Adipose tissue (tissue), 3 donors: Measurements from ENCODE around the gene PNMA8C. TPM values are rescaled to one million over a fixed set of nuclear protein-coding genes. Genes with fewer than 3 reads are reported as not detected.
"Not testable (repeated sequence)": the region's sequence is repeated elsewhere in the genome, so short reads cannot be mapped to it uniquely, and the experiment has no call there.

ENCODE experiments used
- H3K27ac ChIP-seq: one replicate; pipeline ENCODE4 v1.5.1; 2013; ENCODE audit warnings: low read depth, low read length
- WGBS, 3 donors: extraction: QIAGEN DNeasy Blood & Tissue Kit; methylation state at CpG; one replicate each; pipeline ENCODE4 v1.1.7; 2013; 5-methylcytosine and 5-hydroxymethylcytosine counted together
- polyA plus RNA-seq, 3 donors: library from polyadenylated mRNA; stranded (reverse); fragments of 200-250 nt; gene quantifications; one replicate each; pipeline ENCODE4 v1.2.3, GENCODE V29; 2013
- donor health status: healthy with polysubstance abuse.
- donor health status: Bipolar disorder and iron deficiency.
- donor health status: healthy.

PNMA8C gene
- polyA plus RNA-seq, 3 donors = 0.03 TPM; not detected in 2

DNA sequence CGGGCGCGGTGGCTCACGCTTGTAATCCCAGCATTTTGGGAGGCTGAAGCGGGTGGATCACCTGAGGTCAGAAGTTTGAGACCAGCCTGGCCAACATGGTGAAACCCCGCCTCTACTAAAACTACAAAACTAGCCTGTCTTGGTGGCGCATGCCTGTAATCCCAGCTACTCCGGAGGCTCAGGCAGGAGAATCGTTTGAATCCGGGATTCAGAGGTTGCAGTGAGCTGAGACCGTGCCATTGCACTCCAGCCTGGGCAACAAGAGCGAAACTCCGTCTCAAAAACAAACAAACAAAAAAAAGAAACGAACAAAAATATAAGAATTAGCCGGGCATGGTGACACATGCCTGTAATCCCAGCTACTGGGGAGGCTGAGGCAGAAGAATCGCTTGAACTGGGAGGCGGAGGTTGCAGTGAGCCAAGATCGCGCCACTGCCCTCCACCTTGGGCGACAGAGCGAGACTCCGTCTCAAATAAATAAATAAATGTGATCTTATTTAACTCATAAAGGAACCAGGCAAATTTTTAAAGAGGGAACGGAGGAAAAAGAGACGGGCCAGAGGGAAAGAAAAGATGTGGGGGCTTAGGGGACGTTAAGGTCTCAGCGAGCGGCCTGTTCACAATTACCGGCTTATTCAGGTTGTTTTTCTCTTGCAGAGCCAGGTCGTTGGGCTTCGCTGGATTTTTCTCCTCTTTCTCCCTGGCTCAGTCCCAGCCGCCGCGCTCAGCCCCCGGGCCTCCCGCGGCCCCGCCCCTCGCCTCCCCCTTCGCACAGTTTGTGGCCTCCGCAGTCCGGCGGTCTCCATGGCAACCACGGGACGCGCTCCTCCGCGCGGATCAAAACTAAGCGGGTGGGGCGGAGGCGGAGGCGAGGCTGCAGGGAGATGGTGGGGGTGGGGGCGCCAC, 12.7 kb downstream of the PNMA8C start:
- not testable (repeated sequence) for H3K27ac ChIP-seq
- 20 to 27% (median 25%) methylated on average over 53 of the region's 53 CpGs for WGBS, 3 donors

DNA sequence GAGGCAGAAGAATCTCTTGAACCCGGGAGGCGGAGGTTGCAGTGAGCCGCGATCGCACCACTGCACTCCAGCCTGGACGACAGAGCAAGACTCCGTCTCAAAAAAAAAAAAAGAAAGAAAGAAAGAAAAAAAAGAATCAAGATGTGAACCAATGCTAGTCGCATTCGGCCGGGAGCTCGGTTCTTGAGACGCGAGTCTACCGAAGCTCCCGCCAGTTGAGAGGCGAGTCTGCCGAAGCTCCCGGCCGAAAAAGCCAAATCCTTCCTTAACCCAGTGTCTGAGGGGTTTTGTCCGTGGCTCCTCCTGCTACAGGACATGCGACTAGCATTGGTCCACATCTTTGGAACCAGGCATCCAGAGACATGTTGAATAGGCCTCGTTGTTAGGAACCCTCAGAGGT, 13.8 kb downstream of the PNMA8C start:
- 91 to 97% (median 95%) methylated on average over 22 of the region's 22 CpGs for WGBS, 3 donors

GRCh38 chr19:46413262-46414031, 15.3 kb downstream of the PNMA8C start, which contains the start of gene CCDC8:
Gene CCDC8 (minus strand): TSS chr19:46413564. CDS start chr19:46412810, 754 bp downstream.
- H3K27ac ChIP-seq = no peak within 1 kb of the TSS
- WGBS, 3 donors = 12 to 14% (median 12%) methylated on average over 39 to 46 of the region's 46 CpGs

More for the DNA sequence above, 13.8 kb downstream of the PNMA8C start:
- not testable (repeated sequence) for H3K27ac ChIP-seq

DNA sequence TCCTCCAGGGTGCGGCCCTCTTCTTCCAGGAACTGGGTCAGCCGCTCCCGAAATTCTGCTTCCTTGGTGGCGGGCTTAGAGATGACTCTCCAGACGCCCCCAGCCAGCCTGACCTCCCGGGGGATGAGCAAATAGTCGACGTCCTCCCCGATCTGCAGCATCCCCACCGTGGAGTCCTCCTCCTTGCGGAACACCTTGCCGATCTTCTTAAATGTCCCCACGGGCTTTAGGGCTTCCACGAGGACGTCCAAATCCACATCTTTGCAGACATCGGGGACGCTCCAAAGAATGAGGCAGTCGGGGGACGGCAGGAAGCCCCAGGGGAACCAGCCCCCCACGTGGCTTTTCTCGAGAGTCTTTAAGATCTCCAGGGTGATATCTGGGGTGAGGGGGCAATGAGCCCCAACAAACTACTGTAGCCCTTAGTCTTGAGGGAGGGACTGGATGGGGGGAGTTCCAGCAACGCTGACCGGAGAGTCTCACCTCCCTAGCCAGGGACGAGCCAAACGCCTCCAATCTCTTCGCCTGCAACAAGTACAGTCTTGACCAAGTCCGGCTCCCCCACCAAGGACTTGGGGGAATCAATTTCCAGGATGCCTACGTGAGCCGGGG, 16.0 kb downstream of the PNMA8C start:
- H3K27ac ChIP-seq = no peak overlapping the region
- 5 to 16% (median 11%) methylated on average over 29 of the region's 29 CpGs for WGBS, 3 donors

DNA sequence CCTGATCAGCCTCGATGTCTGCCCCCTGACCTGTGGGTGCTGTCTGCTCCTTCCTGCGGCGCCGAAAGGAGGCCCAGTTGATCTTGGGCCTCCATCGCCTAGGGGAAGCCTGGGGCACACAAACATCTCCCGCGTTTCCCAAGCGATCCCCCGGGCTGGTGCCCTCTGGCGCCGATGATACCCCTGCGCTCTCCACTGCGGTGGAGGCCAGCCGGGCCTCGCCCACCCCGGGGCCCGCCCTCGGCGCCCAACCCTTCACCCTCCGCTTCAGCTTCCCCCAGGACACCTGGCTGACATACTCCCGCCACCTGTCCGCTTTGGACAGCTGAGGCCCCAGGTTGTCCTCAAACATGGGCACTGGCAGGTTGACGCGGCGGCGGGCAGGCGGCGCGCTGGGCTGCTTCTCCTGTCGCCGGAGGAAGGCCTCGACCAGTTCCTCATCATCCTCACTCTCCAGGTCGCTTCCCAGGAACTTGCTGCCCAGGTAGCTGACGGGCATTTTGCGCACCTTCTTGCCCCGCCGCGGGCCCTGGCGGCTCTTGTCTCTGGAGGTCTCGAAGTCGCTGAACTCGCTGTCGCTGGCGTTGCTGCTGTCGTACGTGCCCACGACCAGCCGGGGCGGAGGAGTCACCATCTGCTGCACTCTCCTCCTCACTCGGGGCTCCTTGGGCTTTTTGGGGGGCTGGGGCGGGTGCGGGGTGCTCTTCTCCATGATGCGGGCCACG, 16.6 kb downstream of the PNMA8C start:
- no peak overlapping the region for H3K27ac ChIP-seq
- WGBS, 3 donors = 11 to 47% (median 46%) methylated on average over 52 to 54 of the region's 54 CpGs

GRCh38 chr19:46411088-46411924, 17.4 kb downstream of the PNMA8C start:
- WGBS, 3 donors = 58 to 69% (median 61%) methylated on average over 13 of the region's 13 CpGs
- H3K27ac ChIP-seq = no peak overlapping the region

- WGBS, 3 donors = 81 to 88% (median 85%) methylated on average over 13 of the region's 13 CpGs
- no peak overlapping the region for H3K27ac ChIP-seq
Observed at GRCh38 chr19:46410205-46411087, 18.3 kb downstream of the PNMA8C start.

DNA sequence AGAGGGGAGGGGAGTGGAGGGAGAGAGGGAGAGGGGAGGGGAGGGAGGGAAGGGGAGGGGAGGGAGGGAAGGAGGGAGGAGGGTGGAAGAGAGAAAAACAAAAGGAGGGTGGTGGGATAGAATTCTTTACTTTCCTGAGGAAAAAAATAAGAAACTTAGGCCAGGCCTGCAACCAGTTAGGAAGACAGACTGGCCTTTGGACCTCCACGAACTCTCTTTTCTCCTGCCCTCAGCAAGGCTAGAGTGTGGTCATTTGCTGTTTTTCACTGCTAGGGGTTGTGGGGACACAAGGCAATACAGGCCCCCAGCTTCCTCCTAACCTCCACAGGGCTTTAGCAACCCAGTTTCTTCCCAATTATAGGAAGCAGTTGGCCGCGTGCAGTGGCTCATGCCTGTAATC, 19.5 kb downstream of the PNMA8C start:
- no peak overlapping the region for H3K27ac ChIP-seq
- WGBS, 3 donors = 58 to 77% (median 60%) methylated on average over 3 of the region's 3 CpGs

GRCh38 chr19:46408664-46409039, 20.1 kb downstream of the PNMA8C start:
- WGBS, 3 donors = 11 to 12% (median 11%) methylated on average over 11 of the region's 11 CpGs
- no peak overlapping the region for H3K27ac ChIP-seq

DNA sequence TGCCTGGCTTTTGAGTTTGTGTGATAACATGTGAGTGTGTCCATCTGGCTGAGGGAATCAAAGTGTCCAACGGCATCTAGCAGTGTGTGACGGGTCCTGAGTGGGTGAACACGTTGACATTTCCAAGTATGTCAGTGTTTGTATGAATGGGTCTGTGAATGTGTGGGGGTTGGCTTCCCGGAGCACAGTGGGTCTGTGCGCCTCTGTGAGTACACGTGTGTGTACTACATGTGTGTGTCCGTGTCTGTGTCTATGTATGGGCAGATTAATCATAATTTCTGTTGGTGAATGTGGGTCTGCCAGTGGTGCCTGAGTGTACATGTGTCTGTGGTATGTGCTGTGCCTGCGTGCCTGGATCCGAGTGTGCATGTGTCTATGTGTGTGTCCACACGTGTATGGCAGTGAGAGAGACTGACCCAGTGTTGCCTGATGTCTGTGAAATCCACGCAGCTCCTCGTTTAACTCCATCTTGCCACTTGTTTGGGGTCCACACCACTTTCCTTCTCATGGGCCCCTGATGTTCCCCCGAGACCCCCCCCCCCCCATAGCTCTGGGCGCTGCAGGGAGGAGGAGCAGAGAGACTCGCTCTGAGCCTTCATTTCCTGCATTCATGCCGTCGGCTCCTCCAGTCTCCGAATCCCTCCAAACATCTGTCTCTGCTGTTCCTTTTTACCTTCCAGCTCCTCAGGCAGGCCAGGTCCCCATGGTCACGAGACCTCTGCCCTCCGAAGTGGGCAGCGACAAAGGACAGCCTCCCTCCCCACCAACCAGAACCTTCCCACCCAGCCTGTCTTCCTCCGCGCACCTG, 20.7 kb downstream of the PNMA8C start:
- 26 to 32% (median 27%) methylated on average over 22 to 23 of the region's 23 CpGs for WGBS, 3 donors
- no peak overlapping the region for H3K27ac ChIP-seq

GRCh38 chr19:46406976-46407375, 21.8 kb downstream of the PNMA8C start:
- 10 to 14% (median 14%) methylated on average over 6 of the region's 6 CpGs for WGBS, 3 donors
- no peak overlapping the region for H3K27ac ChIP-seq

DNA sequence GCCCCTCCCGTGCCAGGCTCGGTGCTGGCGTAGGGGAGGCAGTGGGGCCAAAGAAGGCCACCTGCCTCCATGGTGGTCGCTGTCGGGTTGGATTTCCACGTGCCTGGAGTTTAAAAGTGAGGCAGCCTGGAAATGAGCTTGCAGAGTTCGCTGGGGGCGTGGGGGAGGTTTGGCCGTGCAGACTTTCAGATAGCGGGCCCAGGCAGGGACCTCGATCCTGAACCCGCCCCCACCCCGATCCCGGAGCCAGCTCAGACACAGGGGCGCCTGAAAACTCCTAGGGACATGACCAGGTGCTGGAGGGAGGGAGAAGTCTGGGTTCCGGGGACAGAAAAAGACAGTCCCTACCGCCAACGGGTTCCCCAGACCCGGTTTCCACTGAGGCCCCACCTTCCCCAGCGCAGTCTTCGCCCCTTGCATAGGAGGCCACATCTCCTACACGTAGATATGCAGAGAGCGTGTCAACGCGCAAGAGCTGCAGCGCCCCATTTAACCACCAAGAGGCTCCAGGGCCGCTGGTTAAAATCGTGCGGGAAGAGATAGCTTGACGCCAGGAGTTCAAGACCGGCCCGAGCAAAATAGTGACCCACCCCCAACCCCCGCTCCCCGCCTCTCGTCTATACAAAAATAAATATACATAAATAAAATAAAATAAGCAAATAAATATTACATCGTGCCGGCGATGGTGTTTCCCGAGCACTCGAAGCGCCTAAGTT, 23.8 kb downstream of the PNMA8C start:
- WGBS, 3 donors = 16 to 19% (median 18%) methylated on average over 39 to 41 of the region's 41 CpGs
- H3K27ac ChIP-seq = no peak overlapping the region

DNA sequence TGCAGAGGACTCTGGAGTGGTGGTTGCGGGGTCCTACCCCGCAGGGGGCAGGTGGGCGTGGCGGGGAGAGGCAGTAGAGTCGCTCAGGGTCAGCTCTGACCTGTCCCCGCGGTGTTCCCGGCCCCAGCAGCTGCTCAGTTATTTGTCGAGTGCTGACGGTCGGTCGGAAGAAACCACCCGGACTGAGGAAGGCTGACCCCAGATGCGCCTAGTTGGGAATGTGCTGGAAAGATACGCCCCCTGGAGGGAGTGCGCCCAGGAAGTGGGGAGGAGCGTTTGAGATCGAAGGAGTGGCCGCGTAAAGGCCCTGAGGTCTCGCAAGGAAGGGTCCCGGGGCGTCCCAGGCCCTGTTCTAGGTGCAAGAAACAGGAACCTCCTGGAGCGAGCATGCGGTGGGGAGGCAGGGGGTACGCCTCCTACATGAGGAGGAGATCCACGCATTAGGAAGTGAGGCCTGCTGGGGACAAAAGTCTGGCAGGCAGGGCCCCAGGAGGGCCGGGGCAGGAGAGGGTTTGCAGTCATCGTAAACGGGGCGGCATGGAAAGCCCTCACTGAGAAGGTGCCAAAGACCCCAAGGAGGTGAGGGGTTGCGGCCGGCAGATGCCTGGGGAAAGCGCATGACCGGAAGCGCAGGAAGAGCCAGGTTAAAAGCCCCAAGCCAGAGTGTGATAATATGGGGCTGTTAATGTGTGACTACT, 24.5 kb downstream of the PNMA8C start:
- 2 to 3% (median 2%) methylated on average over 35 to 36 of the region's 36 CpGs for WGBS, 3 donors

GRCh38 chr19:46402725-46403124, 26.0 kb downstream of the PNMA8C start:
- H3K27ac ChIP-seq = no peak overlapping the region
- 89 to 96% (median 94%) methylated on average over 11 of the region's 11 CpGs for WGBS, 3 donors

More for the DNA sequence above, 24.5 kb downstream of the PNMA8C start:
- H3K27ac ChIP-seq = no peak overlapping the region
